H1 (cell line): ENCODE measurements around the gene ALG3.

Experiments
- CHD1 ChIP-seq: IDR thresholded peaks from 2 replicates; pipeline ENCODE4 v1.6.1; 2012; ENCODE audit warnings: low read depth, low read length, improper control_type of control experiment
- CHD2 ChIP-seq: IDR thresholded peaks from 2 replicates; pipeline ENCODE4 v1.6.1; 2012; ENCODE audit warnings: low read length, improper control_type of control experiment
- CREB1 ChIP-seq: IDR thresholded peaks from 2 replicates; pipeline ENCODE4 v1.6.1; 2012; ENCODE audit warnings: inconsistent platforms
- EGR1 ChIP-seq: IDR thresholded peaks from 2 replicates; pipeline ENCODE4 v1.6.1; 2011; ENCODE audit warnings: low read depth, low read length, borderline replicate concordance
- EZH2 ChIP-seq: fragments of 200-600 bp; sonication (generic); IDR thresholded peaks from 2 replicates; pipeline ENCODE4 v1.7.1; 2012; ENCODE audit warnings: low read depth, mild to moderate bottlenecking, moderate library complexity, low read length, inconsistent platforms; ENCODE audit not compliant: severe bottlenecking
- GABPA ChIP-seq: IDR thresholded peaks from 2 replicates; pipeline ENCODE4 v1.6.1; 2011; ENCODE audit warnings: mild to moderate bottlenecking, low read length, moderate library complexity, borderline replicate concordance; ENCODE audit not compliant: insufficient read depth
- JUN ChIP-seq: IDR thresholded peaks from 2 replicates; pipeline ENCODE4 v1.6.1; 2011; ENCODE audit warnings: low read depth, mild to moderate bottlenecking, improper control_type of control experiment, low read length
- POLR2A ChIP-seq, 2 experiments: IDR thresholded peaks; 1 replicate in 1 of 2; 2 replicates in 1 of 2; pipeline ENCODE4 v1.6.1; 2011; ENCODE audit warnings: low read depth in 2 of 2, low read length in 2 of 2, mild to moderate bottlenecking in 2 of 2; ENCODE audit errors: control extremely low read depth in 1 of 2
- POLR2AphosphoS5 ChIP-seq: IDR thresholded peaks from 2 replicates; pipeline ENCODE4 v1.6.1; 2011; ENCODE audit warnings: low read depth, low read length
- SIN3A ChIP-seq, 2 experiments: IDR thresholded peaks in 1 of 2; conservative IDR thresholded peaks in 1 of 2; 2 replicates each; pipeline ENCODE4 v1.6.1; 2011 to 2012; ENCODE audit warnings: low read length in 2 of 2, improper control_type of control experiment in 1 of 2, low read depth in 1 of 2, mild to moderate bottlenecking in 1 of 2
- SUZ12 ChIP-seq: fragments of 200-600 bp; sonication (generic); IDR thresholded peaks from 2 replicates; pipeline ENCODE4 v1.6.1; 2012; ENCODE audit warnings: mild to moderate bottlenecking, inconsistent platforms, low read length, moderate library complexity, mixed read lengths
- TF ChIP-seq, protein P1 (sequence below), 3 experiments: IDR thresholded peaks; 1 replicate in 2 of 3; 2 replicates in 1 of 3; pipeline versions ENCODE4 v1.5.1 to v1.6.1; 2011; ENCODE audit warnings: low read length in 3 of 3, mild to moderate bottlenecking in 3 of 3, inconsistent platforms in 2 of 3, low read depth in 1 of 3, moderate library complexity in 1 of 3; ENCODE audit not compliant: insufficient read depth in 1 of 3; ENCODE audit errors: control extremely low read depth in 1 of 3
- TF ChIP-seq, protein P2 (sequence below): IDR thresholded peaks from 2 replicates; pipeline ENCODE4 v1.6.1; 2012; ENCODE audit warnings: inconsistent platforms

DNA sequence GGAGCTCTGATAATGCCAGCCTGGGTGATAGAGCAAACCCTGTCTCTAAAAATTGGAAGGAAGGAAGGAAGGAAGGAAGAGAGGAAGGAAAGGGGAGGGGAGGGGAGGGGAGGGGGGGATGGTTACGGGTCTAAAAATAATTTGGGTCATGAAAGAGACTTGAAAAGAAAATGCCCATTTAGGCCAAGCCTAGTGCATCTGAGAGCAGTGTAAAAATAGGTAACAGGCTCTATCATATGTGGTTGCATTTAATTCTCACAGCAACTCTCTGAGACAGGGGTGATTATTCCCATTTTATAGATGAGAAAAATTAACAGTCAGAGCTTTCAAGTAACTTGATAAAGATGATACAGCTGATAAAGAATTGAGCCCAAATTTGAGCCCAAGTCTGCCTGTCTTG is 23.5 kb upstream of the ALG3 start:
- TF ChIP-seq, protein P1, sequence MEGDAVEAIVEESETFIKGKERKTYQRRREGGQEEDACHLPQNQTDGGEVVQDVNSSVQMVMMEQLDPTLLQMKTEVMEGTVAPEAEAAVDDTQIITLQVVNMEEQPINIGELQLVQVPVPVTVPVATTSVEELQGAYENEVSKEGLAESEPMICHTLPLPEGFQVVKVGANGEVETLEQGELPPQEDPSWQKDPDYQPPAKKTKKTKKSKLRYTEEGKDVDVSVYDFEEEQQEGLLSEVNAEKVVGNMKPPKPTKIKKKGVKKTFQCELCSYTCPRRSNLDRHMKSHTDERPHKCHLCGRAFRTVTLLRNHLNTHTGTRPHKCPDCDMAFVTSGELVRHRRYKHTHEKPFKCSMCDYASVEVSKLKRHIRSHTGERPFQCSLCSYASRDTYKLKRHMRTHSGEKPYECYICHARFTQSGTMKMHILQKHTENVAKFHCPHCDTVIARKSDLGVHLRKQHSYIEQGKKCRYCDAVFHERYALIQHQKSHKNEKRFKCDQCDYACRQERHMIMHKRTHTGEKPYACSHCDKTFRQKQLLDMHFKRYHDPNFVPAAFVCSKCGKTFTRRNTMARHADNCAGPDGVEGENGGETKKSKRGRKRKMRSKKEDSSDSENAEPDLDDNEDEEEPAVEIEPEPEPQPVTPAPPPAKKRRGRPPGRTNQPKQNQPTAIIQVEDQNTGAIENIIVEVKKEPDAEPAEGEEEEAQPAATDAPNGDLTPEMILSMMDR (IDR thresholded peaks at IDR 0.05; ENCODE audit: control extremely low read depth in 1 of 3, insufficient read depth in 1 of 3, low read depth in 1 of 3, low read length in 3 of 3), result no peak
- TF ChIP-seq SIN3A (conservative IDR thresholded peaks at IDR 0.05 in 1 of 2, IDR thresholded peaks at IDR 0.05 in 1 of 2; ENCODE audit: low read depth in 1 of 2, low read length in 2 of 2) (no peak), CHD1 (no peak), POLR2A (IDR thresholded peaks at IDR 0.05; ENCODE audit: control extremely low read depth in 1 of 2, low read depth in 2 of 2, low read length in 2 of 2) (no peak), SUZ12 (no peak), EGR1 (no peak), JUN (no peak), GABPA (no peak), EZH2 (no peak), POLR2AphosphoS5 (no peak), CREB1 (no peak), CHD2 (no peak)
- TF ChIP-seq, protein P2, sequence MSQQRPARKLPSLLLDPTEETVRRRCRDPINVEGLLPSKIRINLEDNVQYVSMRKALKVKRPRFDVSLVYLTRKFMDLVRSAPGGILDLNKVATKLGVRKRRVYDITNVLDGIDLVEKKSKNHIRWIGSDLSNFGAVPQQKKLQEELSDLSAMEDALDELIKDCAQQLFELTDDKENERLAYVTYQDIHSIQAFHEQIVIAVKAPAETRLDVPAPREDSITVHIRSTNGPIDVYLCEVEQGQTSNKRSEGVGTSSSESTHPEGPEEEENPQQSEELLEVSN, result no peak
